NCI-H2029 (cell line): Measurements from ENCODE around the gene ANKRD29.
"Not testable (repeated sequence)": the region's sequence is repeated elsewhere in the genome, so short reads cannot be mapped to it uniquely, and the experiment has no call there.

Experiments
- DNase-seq: peaks from one replicate; lab custom pipeline; 2025; lab: John Stamatoyannopoulos, UW

Gene ANKRD29

GRCh38 chr18:23583071-23583865, 79.4 kb downstream of the ANKRD29 start:
- DNase-seq: no peak

- no peak for DNase-seq
These were observed 81.9 kb downstream of the ANKRD29 start for GRCh38 chr18:23580677-23581367.

DNA sequence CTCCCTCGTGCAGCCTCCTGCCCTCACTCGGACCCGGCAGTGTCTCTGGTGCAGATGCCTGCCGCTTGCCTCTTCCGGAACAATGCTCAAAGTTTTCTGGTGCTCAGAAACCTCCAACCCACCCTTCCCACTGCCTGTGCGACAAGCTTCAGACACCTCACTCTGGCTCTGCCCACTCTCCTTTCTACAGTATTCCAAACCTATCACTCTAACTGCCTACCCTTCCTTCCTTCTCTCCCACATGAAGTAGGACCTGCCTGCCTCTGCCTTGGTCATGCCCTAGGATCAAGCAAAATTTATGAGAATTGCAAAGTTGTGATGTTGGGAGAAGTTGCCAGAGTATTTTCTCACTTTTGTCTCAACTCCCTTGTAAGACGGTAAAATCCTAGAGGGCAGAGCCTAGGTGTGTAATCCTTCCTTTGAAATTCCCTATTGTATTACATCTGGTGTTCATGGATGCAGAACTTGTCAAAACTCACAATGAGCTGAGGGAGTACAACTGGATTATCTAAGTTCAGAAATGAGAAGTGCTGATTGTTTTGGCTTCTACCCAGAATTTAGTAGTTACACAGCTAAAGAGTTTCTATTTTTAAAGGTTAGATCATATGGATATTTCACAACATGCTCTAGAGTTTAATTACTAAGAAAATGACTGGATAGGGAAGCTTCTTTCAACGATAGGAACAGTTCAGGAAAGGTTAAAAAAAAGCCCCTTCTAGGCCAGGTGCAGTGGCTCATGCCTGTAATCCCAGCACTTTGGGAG, 83.6 kb downstream of the ANKRD29 start:
- DNase-seq: no peak

GRCh38 chr18:23578067-23578701, 84.5 kb downstream of the ANKRD29 start:
- no peak for DNase-seq

GRCh38 chr18:23577521-23577920, 85.2 kb downstream of the ANKRD29 start:
- not testable (repeated sequence) for DNase-seq

DNA sequence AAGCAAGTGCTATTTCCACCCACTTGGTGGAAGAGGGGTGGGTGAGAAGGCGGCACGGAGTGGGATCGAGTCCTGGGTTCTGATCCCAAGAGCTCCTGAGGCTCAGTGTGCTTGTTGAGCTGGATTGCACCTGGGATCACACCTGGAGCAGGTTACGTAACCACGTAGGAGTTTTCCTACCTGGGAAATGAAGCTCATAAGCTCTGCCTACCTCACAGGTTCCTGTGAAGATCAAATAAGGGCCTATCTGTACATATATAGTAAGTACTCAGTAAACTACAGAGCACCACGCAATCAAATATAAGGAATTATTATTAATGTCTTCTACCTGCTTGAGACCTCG, 87.4 kb downstream of the ANKRD29 start:
- no peak for DNase-seq

DNA sequence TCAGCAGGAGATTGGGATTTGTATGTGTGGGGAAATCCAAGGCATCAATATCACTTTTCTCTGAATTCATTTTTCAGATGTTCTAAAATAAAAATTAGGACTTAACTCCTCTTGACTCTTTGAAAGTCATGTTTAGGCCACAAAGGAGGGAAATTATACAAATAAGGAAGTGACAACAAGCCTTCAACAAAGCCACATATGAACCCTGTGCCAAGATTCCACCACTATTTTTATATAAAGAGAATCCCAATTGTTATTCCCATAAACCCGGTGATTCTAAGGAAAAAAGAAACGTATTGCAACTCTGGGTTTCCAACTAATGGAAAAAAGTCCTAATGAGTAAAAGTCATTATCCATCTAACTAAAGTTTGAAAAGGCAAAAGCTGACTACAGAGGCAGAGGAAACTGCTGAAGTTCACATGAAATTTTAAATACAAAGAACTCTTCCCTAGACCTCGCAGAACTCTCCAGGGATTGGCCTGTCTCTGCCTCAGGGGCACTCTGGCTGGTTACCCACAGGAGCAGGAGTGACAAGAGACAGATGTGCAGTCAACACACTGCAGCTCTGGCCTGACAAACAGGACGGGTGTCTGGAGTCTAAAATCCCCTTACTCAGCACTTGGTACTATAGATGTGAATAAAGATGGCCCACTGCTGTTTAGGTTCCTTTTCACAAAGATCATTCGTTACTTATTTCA, 88.0 kb downstream of the ANKRD29 start:
- DNase-seq: no peak

DNA sequence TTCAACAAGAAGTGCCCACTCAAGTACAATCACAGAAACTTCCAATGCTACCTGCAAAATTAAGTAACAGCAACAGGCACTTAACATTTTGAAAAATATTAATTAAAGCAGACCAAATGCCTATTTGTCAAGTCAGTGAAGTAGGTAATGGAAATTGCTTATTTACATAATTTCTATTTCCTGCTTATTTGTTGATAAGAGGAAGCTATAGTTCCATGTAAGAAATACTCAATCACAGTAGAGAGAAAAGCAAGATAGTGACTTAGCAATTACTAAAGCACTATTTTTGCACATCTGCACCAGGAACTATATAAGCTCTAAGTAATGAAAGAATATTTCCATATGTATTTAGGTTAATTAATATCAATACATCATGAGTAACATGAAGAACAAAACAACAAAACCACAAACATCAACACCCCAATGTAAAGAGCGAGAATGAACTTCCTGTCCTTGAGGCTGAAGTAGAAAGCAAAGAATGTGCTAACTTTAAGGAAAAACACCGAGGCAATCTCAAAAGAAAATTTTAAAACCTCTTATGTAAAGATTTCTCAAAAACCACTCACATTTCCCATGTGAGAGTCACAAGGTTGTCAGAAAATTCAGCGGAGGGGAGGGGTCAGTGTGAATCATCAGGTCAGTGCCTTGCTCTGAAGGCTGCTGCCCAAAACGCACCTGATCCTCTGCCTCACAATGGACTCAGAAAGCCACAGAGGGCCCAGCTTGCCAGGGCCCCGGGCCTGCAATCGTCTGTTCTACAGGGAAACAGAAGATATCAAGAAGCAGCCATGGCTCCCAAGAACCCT, 88.9 kb downstream of the ANKRD29 start:
- DNase-seq: no peak

- no peak for DNase-seq
These were observed 89.7 kb downstream of the ANKRD29 start for GRCh38 chr18:23573020-23573419.

DNA sequence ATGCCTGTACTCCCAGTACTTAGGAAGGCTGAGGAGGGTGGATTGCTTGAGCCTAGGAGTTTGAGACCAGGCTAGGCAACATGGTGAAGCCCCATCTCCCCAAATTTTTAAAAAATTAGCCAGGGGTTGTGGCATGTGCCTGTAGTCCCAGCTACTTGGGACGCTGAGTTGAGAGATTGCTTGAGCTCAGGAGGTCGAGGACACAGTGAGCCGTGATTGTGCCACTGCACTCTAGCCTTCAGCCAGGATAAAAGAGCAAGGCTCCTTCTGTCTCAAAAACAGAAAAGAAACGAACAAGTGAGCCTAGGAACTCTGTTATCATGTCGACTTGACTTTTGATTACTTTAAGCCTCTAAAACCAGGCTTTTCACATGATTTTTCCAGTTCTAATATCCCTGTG, 90.1 kb downstream of the ANKRD29 start:
- DNase-seq: no peak

GRCh38 chr18:23572012-23572411, 90.7 kb downstream of the ANKRD29 start:
- no peak for DNase-seq

- no peak for DNase-seq
These were observed 91.7 kb downstream of the ANKRD29 start for GRCh38 chr18:23570912-23571504.

DNA sequence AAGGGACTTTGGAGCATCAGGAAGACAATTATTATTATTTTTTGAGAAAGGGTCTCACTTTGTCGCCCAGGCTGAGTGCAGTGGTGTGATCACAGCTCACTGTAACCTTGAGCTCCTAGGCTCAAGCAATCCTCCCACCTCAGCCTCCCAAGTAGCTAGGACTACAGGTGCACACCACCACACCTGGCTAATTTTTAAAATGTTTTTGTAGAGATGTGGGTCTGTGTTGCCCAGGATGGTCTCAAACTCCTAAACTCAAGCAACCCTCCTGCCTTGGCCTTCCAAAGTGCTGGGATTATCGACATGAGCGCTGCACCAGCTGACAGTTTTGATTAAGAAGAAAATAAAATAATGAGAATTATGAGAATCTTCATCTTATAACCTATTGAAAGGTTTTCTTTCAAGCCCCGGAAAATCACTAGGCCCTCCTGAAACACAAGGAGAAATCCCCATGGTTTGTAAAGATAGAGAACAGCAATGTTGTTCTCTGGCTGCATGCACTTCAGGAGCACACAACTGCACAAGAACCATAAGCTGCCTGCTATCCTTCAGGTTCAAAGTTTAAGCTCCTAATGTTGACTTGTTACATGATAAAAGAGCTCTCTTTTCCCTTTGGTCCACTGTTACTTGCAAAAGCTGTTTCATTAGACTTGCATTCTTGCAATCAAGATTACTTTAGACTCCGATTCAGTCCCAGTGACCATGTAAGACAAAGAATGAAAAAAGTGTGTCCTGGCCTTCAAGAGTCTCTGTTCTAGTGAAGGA, 93.2 kb downstream of the ANKRD29 start:
- no peak for DNase-seq

DNA sequence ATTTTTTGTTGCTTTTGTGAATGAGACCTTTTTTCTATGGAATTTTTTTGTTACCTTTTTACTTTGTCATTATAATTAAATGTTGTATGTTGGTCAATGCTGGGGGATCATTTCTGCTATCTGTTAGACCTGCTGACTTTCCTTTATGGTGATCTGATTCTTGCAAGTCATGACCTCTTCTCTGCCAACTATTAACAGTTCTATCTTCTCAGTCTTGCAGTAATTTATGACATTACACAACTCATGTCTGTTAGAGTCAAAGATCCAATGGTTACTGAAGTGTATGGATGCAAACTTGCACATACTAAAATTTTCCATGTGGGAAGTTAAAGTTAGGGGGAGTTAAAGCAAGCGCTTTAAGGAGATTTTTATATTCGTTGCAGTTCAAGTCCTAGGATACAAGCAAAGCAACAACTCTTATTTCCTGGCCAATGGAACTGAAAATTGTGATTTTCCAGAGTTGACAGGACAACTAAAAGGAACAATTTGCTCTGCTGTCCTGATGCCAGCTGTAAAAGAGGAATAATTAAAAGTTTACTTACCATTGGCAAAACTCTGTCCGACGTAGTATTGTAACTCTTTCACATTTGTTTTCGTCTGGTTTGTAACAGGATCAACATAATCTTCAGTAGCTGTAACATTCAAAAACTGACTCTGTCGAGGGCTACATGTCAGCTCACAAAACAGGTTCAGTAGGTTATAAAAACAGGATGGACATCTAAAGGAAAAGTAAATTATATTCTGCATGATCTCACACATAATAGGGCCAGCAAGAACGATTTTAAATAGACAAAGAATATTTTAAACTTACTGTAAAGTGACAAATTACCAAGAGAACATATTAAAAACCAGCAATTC, 94.2 kb downstream of the ANKRD29 start:
- no peak for DNase-seq

- DNase-seq: no peak
These were observed 95.0 kb downstream of the ANKRD29 start for GRCh38 chr18:23567671-23568070.

- DNase-seq: no peak
These were observed 96.7 kb downstream of the ANKRD29 start for GRCh38 chr18:23565916-23566547.

GRCh38 chr18:23563377-23564043, 99.2 kb downstream of the ANKRD29 start:
- DNase-seq: no peak

- no peak for DNase-seq
These were observed 102.5 kb downstream of the ANKRD29 start for GRCh38 chr18:23560186-23560585.
